ENCODE results near the gene SIK2.

The SIK2 gene

GRCh38 chr11:111725621-111726020, 123.4 kb downstream of the SIK2 start:
- no peak for TF ChIP-seq CTCF (IDR thresholded peaks at IDR 0.05; ENCODE audit: insufficient read depth, low read length, missing control alignments)
- DNase-seq (ENCODE audit: low read depth, low spot score): no peak
- H3K4me3 ChIP-seq (ENCODE audit: low read depth, low read length): no peak overlapping the region
- POLR2A ChIA-PET: no interaction called here
- CTCF ChIA-PET: interaction anchor here (2.1 kb wide), 1 partner anchor 52 kb away, joined by 6 read pairs; no protein-coding TSS in a partner anchor

- ChIA-PET CTCF (interaction anchor here (2.1 kb wide), 1 partner anchor 51 kb away, joined by 6 read pairs; no protein-coding TSS in a partner anchor), POLR2A (no interaction called here)
- no peak overlapping the region for H3K4me3 ChIP-seq (ENCODE audit: low read depth, low read length)
- TF ChIP-seq CTCF (IDR thresholded peaks at IDR 0.05; ENCODE audit: insufficient read depth, low read length, missing control alignments): no peak
- no peak for DNase-seq (ENCODE audit: low read depth, low spot score)
Observed at GRCh38 chr11:111726301-111726713, 124.1 kb downstream of the SIK2 start.

- no peak for TF ChIP-seq CTCF (IDR thresholded peaks at IDR 0.05; ENCODE audit: insufficient read depth, low read length, missing control alignments)
- CTCF ChIA-PET: interaction anchor here (1.0 to 1.2 kb wide), 2 partner anchors 12 to 14 kb away, joined by 3 read pairs; no protein-coding TSS in a partner anchor
- DNase-seq (ENCODE audit: low read depth, low spot score): no peak
- POLR2A ChIA-PET: no interaction called here
- no peak overlapping the region for H3K4me3 ChIP-seq (ENCODE audit: low read depth, low read length)
Observed at GRCh38 chr11:111727431-111727830, 125.2 kb downstream of the SIK2 start.

GRCh38 chr11:111729071-111729830, 127.0 kb downstream of the SIK2 start:
- no peak for DNase-seq (ENCODE audit: low read depth, low spot score)

GRCh38 chr11:111729831-111730311, 127.6 kb downstream of the SIK2 start:
- ChIA-PET POLR2A (interaction anchor here (0.6 kb wide), 1 partner anchor 175 kb away, joined by 3 read pairs; no protein-coding TSS in a partner anchor), CTCF (interaction anchor here (0.9 to 1.0 kb wide), 2 partner anchors 11 to 112 kb away, joined by 3 read pairs; no protein-coding TSS in a partner anchor)
- TF ChIP-seq CTCF (IDR thresholded peaks at IDR 0.05; ENCODE audit: insufficient read depth, low read length, missing control alignments): no peak
- no peak for DNase-seq (ENCODE audit: low read depth, low spot score)
- no peak overlapping the region for H3K4me3 ChIP-seq (ENCODE audit: low read depth, low read length)

More at GRCh38 chr11:111729071-111729830, 127.0 kb downstream of the SIK2 start:
- H3K4me3 ChIP-seq (ENCODE audit: low read depth, low read length): no peak overlapping the region
- ChIA-PET CTCF (interaction anchor here (0.9 to 1.0 kb wide), 2 partner anchors 11 to 113 kb away, joined by 3 read pairs; no protein-coding TSS in a partner anchor), POLR2A (interaction anchor here (0.6 kb wide), 1 partner anchor 174 kb away, joined by 3 read pairs; no protein-coding TSS in a partner anchor)
- no peak for TF ChIP-seq CTCF (IDR thresholded peaks at IDR 0.05; ENCODE audit: insufficient read depth, low read length, missing control alignments)
